ENCODE data around the gene CHKB.
A peak's percentile ranks its signal among the peaks of the same experiment; 100 is the strongest.
"Not testable (repeated sequence)": the region's sequence is repeated elsewhere in the genome, so short reads cannot be mapped to it uniquely, and the experiment has no call there.

Gene CHKB

DNA sequence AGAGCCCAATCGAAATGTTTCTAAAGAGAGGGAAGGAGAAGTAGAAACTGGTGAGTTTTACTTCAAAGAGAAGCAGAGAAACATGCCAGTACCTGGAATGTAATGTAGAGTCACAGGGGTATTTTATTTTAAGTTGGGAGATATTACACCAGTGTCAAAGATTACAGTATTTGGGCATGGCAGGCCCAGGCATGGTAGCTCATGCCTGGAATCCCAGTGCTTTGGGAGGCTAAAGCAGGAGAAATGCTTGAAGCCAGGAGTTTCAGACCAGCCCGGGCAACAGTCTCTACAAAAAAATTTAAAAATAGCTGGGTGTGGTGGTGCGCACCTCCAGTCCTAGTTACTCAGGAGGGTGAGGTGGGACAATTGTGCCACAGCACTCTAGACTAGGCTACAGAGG, 22.6 kb downstream of the CHKB start:
- DNase-seq (ENCODE audit: extremely low spot score, insufficient read length, low read depth), result no peak
- no peak for FAIRE-seq

DNA sequence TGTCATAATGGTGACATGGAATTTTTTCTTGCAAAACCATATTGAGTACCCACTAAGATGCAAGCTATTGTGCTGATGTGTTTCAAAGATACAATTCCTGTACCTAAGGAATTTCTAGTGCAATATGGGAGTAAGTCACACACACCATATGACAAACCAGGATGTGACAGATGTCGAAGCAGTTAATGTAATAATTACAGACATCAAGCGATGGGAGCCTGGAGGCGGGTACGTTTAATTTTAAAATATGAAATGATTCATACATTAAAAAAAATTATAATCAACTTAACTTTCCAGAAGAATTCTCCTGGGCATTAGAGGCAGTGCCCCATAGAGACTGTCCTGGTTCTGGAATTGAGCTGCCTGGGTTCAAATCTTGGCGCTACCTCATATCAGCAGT, 25.9 kb downstream of the CHKB start:
- no peak for FAIRE-seq
- no peak for DNase-seq (ENCODE audit: extremely low spot score, insufficient read length, low read depth)

DNA sequence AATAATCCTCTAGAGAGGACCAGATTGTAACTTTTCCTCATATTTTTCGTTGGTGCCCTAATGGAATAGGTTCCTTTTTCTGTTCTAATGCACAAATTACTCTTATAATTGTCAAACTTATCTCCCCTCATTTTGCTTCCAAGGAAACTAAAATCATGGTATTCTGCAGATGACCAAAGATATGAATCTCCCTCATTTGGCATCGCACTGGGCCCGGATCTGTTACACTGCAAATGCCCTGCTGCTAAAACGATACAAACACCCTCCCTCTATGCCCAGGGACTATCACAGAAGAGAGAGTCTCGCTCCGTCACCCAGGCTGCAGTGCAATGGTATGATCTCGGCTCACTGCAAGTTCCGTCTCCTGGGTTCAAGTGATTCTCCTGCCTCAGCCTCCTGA, 29.3 kb downstream of the CHKB start:
- DNase-seq (ENCODE audit: extremely low spot score, insufficient read length, low read depth) (no peak), FAIRE-seq (no peak)

DNA sequence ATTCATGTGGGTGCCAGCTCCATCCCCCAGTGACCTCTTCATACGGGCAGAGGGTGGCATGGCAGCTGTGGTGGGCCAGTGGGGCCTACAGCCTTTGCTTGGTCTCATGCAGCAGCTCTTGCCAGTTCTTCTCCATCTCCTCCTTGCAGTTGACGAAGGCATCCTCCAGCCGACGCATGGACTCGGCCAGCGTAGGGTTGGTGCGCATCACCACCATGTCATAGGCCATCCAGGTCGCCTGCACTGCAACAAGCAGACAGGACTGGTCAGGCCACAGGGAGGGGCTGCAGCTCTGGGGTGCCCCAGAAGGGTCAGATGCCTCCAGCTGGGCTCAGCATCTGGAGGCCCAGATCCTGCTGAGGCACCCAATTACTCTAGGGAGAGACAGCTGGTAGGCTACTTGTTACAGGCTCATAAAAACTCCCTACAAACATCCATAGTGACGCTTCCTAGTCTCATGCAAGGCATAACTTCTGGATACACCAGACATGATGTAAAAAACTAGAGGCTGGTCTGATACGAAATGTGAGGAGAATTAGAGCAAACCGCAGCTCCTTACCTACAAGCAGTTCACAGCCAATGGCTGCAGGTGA, 31.4 kb downstream of the CHKB start:
- no peak for DNase-seq (ENCODE audit: extremely low spot score, insufficient read length, low read depth)
- no peak for FAIRE-seq

DNA sequence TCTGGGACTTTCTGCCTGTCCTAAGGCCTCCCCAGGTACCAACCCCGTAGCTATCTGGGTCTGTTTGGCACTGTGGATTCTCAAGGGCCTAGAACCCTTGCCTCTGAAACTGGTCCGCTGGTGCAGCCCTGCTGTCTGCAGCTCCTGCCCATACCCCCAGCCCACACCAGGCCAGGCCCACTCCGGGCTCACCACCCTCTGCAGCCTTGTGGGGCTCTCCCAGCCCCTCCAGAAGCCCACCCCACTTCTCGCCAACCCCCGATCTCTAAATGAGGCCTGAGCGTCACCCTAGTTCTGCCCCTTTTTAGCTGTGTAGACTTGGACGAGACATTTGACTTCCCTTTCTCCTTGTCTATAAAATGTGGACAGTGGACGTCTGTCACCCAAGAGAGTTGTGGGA, 32.3 kb downstream of the CHKB start:
- DNase-seq (ENCODE audit: extremely low spot score, insufficient read length, low read depth), result no peak
- no peak for FAIRE-seq

DNA sequence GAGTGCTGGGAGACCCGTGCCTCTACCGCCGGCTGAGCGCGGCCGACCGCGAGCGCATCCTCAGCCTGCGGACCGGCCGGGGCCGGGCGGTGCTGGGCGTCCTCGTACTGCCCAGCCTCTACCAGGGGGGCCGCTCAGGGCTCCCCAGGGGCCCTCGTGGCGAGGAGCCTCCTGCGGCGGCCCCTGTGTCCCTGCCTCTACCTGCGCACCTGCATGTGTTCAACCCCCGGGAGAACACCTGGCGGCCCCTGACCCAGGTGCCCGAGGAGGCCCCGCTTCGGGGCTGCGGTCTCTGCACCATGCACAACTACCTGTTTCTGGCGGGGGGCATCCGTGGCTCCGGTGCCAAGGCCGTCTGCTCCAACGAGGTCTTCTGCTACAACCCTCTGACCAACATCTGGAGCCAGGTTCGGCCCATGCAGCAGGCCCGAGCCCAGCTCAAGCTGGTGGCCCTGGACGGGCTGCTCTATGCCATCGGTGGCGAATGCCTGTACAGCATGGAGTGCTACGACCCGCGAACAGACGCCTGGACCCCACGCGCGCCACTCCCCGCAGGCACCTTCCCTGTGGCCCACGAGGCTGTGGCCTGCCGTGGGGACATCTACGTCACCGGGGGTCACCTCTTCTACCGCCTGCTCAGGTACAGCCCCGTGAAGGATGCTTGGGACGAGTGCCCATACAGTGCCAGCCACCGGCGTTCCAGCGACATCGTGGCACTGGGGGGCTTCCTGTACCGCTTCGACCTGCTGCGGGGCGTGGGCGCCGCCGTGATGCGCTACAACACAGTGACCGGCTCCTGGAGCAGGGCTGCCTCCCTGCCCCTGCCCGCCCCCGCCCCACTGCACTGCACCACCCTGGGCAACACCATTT, 33.5 kb downstream of the CHKB start:
- DNase-seq (ENCODE audit: extremely low spot score, insufficient read length, low read depth), result no peak
- FAIRE-seq, result no peak

DNA sequence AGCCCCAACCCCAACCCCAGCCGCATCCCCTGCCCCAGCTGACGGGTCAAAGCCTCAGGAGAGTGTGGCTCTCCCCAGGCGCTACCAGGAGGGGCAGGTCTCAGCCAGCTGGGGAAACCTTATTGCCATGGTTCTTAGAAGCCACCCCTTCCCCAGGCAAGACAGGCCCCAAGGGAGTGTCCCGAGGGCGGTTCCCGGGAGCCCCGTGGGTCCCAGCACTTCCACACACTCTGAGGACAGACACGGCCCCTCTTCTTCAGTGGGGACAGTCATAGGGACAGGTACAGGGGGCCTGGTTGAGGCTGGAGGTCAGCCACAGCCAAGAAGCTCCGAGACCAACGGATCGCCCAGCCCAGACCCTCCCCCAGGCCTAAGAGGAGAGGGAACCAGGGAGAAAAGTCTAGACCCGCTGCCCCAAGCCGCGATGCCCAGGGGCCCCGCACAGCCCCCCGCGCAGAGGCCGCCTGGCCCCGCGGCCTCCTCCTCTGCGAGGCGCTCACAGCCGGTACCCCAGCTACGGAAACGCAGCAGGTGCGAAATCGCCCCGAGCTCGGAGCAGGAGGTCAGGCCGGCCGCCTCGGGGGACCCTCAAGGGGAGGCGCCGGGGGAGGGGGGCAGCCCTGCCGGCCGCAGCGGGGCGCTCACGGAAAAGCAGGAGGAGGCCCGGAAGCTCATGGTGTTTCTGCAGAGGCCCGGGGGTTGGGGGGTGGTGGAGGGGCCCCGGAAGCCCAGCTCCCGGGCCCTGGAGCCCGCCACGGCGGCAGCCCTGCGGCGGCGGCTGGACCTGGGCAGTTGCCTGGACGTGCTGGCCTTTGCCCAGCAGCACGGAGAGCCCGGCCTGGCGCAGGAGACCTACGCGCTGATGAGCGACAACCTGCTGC, 34.4 kb downstream of the CHKB start:
- DNase-seq (ENCODE audit: extremely low spot score, insufficient read length, low read depth), result no peak
- FAIRE-seq, result no peak

DNA sequence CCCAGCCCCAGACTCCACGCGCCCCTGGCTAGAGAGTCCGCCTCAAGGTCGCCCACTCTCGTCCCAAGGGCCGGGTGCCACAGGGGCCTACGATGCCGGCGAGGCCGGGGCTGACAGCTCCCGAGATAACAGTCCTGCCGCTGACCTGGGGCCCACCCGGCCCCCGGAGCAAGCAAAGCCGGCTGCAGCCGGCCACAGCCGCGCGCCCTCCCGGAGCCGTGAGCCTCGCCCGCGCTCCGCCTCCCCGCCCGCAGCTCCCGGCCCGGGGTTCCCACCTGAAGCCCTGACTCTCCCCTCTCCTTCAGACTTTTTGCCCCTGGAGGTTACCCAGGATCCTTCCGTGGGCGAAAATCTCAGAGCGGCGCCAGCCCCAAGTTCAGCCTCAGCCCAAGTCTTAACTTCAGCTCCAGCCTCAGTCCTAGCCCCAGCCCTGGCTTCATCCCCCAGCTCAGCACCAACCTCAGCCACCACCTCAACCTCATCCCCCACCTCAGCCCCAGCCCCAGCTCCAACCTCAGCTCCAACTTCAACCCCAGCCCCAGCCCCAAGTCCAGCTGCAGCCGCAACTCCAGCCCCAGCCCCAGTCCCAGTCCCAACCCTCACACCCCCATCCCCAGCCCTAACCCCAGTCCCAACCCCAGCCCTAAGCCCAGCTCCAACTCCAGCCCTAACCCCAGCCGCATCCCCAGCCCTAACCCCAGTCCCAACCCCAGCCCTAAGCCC, 35.2 kb downstream of the CHKB start:
- no peak for DNase-seq (ENCODE audit: extremely low spot score, insufficient read length, low read depth)
- FAIRE-seq, result no peak

DNA sequence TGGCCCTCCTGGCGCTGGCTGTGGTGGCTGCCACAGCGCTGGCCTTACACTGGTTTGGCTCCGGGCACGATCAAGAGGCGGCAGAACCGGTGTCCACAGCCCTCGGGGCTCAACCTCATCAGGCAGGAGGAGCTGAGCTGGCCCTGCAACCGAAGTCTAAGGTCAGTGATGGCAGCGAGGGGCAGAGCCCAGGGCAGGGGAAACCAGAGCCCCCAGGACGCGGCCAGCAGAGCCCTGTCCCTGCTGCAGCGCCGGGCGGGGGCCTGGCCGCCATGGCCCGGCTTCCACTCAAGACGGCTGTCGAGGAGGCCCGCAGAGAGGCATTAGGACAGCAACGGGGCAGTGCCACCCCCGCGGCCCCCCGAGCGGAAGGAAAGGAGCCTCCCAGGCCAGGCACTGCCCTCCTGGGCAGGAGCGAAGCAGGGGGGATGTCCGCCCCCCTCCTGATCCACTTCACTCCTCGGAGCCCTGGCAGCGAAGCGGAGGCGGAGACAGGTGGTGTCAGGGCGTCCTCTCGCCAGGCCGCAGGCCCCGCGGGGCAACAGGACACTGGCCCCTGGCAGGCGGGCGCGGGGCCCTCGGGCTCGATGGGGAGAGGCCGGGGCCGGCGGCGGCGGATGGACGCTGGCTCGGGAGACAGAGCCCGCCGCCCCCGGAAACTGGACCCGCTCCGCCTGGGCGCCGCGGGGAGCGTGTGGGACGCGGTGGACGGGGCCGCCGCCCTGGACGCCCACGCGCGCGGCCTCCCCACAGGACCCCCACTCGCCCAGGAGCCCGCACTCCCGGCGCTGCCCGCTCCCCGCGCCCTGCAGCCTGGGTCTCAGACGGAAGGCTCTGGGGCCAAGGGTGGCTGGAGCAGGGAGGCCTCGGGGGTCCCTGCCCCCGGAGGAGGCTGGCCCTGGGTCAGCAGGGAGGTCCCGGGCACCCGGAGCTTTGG, 36.1 kb downstream of the CHKB start:
- DNase-seq (ENCODE audit: extremely low spot score, insufficient read length, low read depth) (no peak), FAIRE-seq (no peak)

DNA sequence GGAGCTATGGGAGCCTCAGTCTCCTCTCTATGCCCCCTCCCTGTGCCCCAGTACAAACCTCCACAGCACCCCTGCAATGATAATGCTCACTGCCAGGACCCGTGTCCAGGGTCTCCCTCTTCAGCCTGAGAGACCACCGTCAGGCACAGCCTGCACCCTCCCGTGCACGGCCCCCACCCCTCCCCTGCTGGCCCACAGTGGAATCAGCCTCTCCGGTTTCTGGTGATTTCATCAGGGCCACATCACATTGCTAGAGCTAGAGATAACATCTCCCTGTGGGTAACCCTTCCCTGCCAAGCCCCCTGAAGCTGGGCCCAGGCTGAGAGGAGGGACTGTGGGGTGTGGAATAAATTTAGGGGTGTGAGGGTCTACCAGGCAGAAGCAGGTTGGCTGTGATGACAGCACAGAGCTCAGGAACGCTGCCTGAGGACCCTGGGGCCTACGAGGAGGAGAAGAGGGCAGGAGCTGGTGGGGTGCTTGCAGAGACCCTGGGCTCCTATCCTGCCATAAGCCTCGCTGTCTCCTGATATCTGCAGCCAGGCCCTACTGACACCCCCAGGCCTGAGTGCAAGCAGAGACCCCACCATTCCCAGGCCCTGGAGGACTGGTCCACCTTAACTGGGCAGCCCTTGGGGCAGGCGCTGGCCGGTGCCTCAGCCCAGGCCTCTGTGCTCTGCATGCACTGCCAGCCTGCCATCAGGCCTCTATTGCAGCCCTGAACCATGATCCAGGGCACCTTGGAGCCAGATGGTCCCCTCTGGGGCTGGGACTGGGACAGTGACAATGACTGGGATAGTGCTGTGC, 36.9 kb downstream of the CHKB start, which contains the start of gene KLHDC7B:
Gene KLHDC7B (plus strand): TSS at position 378 of the 804 bp plus-strand sequence. CDS start 345 bp downstream, at position 723.
- no peak for DNase-seq (ENCODE audit: extremely low spot score, insufficient read length, low read depth)
- no peak for FAIRE-seq

DNA sequence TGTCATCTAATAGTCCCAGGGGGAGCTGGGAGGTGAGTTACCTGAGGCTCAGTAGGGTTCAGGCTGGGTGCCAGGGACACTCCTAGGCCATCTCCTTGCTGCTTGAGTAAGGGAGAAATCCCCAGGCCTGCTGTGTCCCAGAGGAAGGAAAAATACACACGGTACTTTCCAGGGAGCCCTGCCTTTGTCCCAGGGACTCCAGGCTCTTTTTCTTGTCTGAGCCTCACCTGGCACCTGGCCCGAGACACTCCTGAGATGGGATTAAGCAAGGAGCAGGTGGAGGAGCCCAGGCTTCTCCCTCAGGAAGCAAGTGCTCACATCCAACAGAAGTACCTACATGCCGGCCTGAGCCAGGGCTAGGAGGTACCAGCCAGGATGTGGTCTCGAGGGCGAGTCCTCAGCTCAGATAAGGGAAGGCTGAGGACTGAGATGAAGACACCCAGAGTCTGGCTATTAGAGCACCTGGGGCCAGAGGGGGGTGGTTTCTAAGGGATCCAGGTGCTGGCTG, 37.8 kb downstream of the CHKB start:
- DNase-seq (ENCODE audit: extremely low spot score, insufficient read length, low read depth) (no peak), FAIRE-seq (peak; percentile 31)

DNA sequence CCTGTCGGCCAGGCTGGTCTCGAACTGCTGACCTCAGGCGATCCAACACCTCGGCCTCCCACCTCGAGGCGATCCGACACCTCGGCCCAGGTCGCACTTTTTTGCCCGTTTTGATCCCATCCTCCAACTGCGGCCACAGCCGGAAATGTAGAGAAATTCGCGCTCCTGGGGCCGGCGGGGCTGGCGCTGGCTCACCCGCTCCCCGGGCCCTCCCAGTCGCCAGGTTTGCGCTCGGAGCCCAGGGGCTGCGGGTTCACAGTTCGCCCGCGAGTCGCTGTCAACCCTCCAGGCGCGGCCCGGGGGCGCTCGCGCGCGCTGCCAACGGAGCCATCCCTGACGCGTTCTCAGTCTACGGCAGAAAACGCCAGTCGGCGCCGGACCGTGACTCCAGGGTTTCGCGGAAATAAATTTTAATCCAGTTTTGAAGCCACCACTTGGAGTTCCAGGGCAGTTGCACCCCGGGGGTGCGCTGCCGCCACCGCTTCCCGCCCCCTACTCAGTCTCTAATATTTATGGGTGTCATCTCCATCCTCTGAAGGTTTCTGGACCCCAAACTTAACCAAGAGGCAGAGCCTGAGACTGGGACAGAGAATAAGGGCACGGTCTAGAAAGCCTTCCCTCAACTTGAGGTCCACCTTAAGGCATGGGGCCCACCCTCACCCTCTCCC, 38.4 kb downstream of the CHKB start:
- peak; percentile 93 for FAIRE-seq
- DNase-seq (ENCODE audit: extremely low spot score, insufficient read length, low read depth), result no peak

DNA sequence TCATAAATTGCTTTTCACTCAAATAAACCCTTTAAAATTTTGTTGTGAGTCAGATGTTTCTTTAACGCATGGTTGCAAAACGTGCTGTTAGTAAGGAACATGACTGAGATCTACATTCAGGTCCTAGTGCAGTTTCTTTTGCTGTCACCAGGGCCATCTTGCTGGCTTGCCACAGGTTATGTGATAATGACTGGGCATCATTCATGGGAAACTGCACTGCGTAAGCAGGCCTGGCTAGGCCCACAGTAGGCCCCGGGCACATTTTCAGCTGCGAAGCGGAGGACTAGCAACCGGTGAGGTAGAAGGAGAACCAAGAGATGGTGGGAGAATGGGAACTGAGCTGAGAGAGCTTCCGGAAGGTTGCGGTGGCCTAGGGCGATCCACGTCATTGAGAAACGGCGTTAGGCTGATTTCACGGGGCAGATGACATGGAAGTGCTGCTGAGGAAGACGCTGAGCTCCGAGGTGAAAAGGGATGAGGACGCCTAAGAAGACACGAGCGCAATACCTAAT, 40.2 kb downstream of the CHKB start:
- peak; percentile 98 for FAIRE-seq
- DNase-seq (ENCODE audit: extremely low spot score, insufficient read length, low read depth), result no peak

DNA sequence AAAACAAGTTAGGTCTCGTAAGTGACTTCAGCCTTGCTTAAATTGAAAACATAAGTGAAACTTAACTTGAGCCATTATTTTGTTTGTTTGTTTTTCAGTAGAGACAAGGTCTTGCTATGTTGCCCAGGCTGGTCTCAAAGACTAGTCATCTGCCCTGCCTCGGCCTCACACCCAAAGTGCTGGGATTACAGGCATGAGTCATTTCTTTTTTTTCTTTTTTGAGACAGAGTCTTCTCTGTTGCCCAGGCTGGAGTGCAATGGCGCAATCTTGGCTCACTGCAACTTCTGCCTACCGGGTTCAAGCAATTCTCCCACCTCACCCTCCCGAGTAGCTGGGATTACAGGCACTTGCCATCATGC, 41.0 kb downstream of the CHKB start:
- FAIRE-seq, result peak; percentile 96
- DNase-seq (ENCODE audit: extremely low spot score, insufficient read length, low read depth), result not testable (repeated sequence)

DNA sequence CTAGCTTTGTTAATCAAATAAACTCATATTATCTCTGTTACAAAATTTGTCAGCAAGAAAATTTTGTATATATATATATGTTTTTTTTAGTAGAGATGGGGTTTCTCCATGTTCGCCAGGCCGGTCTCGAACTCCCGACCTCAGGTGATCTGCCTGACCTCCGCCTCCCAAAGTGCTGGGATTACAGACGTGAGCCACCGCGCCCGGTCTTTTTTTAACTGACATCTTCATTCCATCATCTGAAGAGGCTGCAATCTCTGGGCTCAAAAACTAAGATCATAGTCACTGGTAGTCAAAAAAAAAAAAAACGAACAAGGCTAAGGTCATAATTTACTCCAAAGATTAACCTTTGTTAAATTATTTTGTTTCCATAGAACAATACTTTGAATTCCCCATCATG, 42.3 kb downstream of the CHKB start:
- FAIRE-seq, result no peak
- no peak for DNase-seq (ENCODE audit: extremely low spot score, insufficient read length, low read depth)

DNA sequence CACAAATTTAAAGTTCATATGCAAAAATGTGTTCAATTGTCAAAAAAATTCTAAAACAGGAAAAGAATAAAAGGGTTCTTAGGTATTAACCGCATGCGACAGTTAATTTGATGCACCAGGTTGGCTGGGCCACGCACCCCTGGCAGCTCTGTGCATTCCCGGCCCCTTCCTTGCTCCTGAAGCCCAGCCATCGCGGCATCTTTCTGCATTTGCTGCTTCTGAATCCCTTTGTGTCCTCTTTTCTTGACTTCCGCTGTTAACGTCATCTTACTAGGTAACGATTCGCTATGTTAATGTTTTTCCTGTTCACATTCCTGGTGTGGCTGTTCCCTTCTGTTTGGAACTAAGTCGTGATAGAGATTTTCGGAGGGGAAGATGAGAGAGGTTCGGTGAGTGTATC, 44.9 kb downstream of the CHKB start:
- FAIRE-seq (peak; percentile 53), DNase-seq (ENCODE audit: extremely low spot score, insufficient read length, low read depth) (no peak)

DNA sequence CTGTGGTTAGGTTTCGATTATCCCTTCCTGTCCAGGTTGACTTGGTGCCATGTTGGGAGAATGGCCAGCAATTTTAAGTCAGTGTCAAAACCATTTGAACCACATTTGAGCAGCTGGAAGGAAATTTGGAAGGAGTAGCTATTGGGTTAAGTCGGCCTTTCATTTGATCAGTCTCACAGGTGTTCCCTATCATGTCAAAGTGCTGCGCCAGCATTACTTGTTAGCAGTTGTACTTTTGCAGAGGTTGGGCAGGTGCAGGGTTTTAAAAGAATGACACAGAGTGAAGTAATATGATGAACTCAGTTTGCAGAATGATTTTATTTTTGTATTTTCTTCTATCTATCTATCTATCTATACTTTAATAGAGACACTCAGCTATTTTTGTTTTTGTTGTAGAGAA, 46.4 kb downstream of the CHKB start:
- peak; percentile 24 for FAIRE-seq
- DNase-seq (ENCODE audit: extremely low spot score, insufficient read length, low read depth), result no peak

Data from GM18507 (cell line).